ENCODE results near the gene DMPK.

DNA sequence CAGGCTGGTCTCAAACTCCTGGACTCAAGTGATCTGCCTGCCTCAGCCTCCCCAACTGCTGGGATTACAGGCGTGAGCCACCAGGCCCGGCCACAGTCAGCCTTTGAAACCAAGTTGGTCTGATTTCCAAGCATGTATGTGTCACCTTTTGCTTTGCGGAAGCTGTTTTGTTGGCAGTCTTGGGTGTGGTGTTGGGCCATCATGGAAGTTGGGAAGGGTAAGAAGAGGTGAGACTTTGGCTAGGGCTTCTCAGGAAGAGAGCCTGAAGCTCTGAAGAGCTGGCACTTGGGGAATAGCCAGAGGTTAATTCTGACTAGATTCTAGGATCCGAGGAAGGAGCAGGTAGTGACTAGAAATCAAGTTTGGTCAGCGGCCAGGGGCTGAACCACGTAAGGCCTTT is 30.0 kb upstream of the DMPK start:
- TF ChIP-seq, protein P1, sequence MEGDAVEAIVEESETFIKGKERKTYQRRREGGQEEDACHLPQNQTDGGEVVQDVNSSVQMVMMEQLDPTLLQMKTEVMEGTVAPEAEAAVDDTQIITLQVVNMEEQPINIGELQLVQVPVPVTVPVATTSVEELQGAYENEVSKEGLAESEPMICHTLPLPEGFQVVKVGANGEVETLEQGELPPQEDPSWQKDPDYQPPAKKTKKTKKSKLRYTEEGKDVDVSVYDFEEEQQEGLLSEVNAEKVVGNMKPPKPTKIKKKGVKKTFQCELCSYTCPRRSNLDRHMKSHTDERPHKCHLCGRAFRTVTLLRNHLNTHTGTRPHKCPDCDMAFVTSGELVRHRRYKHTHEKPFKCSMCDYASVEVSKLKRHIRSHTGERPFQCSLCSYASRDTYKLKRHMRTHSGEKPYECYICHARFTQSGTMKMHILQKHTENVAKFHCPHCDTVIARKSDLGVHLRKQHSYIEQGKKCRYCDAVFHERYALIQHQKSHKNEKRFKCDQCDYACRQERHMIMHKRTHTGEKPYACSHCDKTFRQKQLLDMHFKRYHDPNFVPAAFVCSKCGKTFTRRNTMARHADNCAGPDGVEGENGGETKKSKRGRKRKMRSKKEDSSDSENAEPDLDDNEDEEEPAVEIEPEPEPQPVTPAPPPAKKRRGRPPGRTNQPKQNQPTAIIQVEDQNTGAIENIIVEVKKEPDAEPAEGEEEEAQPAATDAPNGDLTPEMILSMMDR (conservative IDR thresholded peaks at IDR 0.05 in 1 of 2, IDR thresholded peaks at IDR 0.05 in 1 of 2; ENCODE audit: low read depth in 1 of 2, low read length in 2 of 2): no peak
- no peak for TF ChIP-seq EZH2 (IDR thresholded peaks at IDR 0.05; ENCODE audit: low read length, missing control alignments)

All from fibroblast of lung (primary cell).